Jurkat, Clone E6-1 (cell line): ENCODE data around the gene PPP4R3A.
"Not testable (repeated sequence)": the region's sequence is repeated elsewhere in the genome, so short reads cannot be mapped to it uniquely, and the experiment has no call there.

Experiments used
- DNase-seq: peaks from one replicate; pipeline ENCODE4 v3.0.0-alpha.2; 2011; ENCODE audit warnings: low read depth, low spot score
- H3K4me3 ChIP-seq: 2 replicates; pipeline ENCODE4 v1.5.1; 2011; ENCODE audit warnings: mild to moderate bottlenecking, low read length, control low read depth, moderate library complexity

PPP4R3A gene

DNA sequence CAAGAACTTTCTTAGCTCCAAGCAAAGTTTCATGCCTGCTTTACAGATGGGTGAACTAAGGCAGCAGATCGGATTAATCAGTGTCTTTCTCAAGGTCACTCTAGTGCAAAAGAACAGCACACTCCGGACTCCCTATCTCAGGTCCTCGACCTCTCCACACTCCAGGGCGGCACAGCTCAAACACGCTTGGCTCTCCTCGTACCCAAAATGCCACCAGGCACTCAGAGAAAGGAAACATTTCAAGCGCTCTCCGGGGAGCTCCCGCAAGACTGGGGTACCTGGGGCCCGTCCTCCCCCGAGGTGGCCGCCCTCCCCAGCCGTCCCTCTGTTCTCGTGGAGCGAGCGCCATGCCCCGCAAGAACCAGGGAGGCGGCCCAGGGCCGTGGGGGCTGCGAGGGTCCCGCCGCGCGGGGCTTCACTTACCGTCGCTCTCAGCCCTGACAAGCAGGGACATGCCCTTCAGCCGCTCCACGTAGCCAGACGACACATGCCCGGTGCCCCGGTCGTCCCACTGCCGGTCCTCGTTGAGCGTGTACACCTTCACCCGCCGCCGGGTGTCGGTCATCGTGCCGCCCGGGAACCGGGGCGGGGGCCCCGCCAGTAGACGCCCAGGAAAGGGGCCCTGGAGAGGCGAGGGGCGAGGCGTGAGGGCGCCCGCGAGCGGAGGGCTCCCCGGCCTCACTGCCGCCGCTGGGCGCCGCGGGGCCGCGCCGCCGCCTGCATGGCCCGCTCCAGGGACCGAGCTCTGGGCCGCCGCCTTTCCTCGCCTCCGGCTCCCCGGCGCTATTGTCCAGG lies 830 bp downstream of the PPP4R3A start:
- no peak for DNase-seq
- peak overlapping the region; percentile 90 for H3K4me3 ChIP-seq

DNA sequence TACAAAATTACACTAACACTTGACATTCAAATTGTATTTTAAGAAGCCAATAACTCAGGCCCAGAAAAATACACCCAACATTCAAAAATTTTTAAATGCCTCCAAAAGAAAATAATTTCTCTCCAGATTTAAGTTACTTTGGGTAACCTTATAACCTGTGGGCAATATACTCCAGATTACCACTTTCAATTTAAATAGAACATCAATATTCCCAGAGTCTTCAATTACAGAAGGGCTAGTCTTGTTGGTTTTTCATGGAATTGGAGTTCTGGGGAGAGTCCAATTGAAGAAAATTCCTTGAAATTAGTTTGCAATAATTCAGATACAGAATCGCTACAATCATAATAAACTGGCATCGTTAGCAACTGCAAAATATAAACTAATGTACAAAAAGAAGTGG lies 2.0 kb downstream of the PPP4R3A start:
- no peak for DNase-seq
- peak overlapping the region; percentile 90 for H3K4me3 ChIP-seq

DNA sequence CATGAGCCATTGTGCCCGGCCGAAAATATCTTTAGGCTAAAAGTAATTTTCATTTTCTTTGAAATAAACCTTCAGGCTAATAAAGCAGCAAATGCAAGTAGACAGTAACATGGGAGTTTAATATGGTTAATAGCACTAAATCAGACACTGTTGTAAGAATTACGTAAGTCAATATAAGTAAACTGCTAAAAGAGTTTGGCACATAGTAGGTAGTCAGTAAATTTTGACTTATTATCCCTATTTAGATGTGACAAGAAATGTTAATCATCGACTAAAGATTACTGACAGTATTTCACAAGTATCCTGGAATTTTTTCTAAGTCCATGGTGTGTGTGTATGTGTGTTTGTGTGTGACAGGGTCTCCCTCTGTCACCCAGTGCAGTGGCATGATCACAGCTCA lies 3.9 kb downstream of the PPP4R3A start:
- H3K4me3 ChIP-seq: no peak overlapping the region

DNA sequence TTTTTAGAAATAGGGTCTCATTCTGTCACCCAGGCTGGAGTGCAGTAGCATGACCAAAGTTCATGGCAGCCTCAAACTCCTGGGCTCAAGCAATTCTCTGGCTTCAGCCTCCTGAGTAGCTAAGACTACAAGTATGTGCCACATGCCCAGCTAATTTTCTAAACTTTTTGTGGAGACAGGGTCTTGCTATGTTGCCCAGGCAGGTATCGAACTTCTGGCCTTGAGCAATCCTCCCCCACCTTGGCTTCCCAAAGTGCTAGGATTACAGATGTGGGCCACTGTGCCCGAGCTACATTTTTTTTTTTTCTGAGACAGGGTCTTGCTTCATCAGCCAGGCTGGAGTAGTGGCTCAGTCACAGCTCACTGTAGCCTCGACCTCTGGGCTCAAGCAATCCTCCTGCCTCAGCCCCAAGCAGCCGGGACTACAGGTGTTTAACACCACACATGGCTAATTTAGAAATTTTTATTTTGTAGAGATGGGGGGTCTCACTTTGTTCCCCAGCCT lies 7.1 kb downstream of the PPP4R3A start:
- DNase-seq: no peak
- no peak overlapping the region for H3K4me3 ChIP-seq

More for the DNA sequence above, 3.9 kb downstream of the PPP4R3A start:
- DNase-seq: no peak

DNA sequence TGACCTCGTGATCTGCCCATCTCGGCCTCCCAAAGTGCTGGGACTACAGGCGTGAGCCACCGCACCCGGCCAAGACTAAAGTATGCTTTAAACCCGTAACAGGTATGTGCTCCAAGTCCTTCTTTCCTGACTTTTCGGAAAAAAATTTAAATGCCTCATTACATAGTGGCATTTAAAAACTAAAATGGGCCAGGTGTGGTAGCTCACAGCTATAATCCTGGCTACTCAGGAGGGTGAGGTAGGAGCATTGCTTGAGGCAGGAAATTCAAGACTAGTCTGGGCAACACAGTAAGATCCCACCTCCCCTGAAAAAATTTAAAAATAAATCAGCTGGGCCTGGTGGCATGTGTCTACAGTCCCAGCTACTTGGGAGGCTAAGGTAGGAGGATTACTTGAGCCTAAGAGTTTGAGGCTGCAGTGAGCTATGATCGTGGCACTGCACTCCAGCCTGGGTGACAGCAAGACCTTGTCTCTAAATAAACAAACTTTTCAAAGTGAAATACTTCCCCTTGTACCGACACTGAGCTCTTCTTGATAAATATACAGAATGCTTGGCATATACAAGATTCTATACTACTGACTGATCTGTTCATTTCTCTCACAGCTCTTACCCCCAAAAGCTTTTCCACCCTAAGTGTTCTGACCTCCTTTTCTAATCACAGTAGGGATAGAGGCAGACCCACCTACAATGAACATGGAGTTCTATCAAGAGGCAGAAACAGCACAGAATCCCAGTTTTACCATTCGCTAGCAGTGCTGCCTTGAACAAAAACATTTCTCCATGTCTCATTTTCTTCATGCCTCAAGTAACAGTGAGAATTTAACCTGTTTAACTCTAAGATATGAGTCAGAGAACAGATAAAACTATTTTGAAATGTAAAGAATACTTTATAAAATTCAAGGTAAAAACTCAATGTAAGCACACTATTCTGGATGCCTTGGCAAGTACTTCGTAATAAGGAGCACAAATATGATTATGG lies 7.9 kb downstream of the PPP4R3A start:
- DNase-seq: no peak

DNA sequence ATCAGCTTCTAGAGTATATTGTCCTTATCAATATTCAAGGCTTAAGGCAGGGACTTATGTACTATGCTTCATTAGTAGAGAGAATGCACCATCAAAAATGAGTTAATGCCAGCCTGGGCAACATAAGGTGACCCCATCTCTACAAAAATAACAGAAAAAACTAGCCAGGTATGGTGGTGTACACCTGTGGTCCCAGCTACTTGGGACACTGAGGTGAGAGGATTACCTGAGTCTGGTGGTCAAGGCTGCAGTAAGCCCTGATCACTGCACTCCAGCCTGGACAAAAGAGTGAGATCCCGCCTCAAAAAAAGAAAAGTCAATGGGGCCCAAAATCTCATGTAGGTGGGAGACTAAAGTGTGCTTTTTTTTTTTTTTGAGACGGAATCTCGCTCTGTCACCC lies 8.8 kb downstream of the PPP4R3A start:
- no peak overlapping the region for H3K4me3 ChIP-seq
- no peak for DNase-seq

More for the DNA sequence above, 7.9 kb downstream of the PPP4R3A start:
- no peak overlapping the region for H3K4me3 ChIP-seq

DNA sequence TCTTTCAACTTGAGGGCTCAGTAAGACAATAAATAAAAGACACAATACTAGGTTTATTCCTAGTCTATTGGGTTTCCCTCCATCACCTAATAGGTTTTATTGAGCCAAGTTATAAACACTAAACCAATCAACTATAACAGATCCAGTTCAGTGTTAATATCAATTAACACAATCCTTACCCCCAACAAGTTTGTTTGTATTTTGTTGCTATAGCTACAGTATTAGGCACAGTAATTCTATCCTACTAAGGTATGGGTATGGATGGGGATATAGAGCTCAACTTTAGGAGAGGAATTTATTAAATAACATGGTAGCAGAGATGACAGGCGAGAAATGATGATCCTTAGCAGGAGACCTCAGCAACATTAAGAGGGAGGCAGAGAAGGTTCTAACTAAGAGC lies 13.3 kb downstream of the PPP4R3A start:
- no peak for DNase-seq
- H3K4me3 ChIP-seq: no peak overlapping the region

DNA sequence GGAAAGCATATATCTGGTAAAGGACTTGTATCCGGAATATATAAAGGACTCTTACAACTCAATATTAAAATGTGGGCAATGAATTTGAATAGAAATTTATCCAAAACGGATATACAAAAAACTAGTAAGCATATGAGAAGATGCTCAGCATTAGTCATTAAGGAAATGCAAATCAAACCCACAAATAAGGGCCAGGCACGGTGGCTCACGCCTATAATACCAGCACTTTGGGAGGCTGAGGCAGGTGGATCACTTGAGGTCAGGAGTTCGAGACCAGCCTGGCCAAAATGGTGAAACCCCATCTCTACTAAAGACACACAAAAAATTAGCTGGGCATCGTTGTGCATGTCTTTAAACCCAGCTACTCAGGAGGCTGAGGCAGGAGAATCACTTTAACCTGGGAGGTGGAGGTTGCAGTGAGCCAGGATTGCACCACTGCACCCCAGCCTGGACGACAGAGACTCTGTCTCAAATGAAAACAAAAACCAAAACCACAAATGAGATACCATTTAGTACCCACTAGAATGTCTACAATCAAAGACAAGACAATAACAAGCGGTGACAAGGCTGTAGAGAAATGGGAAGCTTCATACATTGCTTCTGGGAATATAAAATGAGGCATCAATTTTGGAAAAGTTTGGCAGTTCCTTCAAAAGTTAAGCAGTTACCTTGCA lies 15.6 kb downstream of the PPP4R3A start:
- DNase-seq, H3K4me3 ChIP-seq: not testable (repeated sequence)

DNA sequence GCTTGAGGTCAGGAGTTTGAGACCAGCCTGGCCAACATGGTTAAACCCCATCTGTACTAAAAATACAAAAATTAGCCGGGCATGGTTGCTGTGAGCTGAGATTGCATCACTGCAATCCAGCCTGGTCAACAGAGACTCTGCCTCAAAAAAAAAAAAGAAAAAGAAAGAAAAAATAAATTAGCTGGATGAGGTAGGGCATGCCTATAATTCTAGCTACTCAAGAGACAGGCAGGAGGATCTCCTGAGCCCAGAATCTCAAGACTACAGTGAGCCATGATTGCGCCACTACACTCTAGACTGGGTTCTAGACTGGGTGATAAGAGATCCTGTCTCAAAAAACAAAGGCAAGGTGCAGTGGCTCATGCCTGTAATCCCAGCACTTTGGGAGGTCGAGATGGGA lies 16.9 kb downstream of the PPP4R3A start:
- DNase-seq: no peak
- no peak overlapping the region for H3K4me3 ChIP-seq

DNA sequence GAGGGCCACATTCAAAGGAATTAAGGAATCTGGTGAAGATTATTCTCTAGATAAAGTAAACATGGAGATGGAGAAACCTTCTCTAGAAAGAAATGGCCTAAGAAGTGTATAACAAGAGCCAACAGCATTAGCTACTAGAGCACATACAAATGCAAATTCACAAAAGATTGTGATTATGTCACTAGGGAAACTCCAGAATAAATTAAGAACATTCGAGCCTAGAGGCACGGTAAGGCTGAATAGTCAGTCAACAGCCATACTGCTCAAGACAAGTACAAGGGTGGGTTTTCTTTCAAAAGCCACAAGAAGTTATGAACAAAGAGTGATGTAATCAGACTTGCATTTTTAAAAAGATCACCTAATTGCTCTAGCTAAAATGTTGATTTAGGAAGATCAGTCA lies 25.4 kb downstream of the PPP4R3A start:
- no peak for DNase-seq
- no peak overlapping the region for H3K4me3 ChIP-seq

DNA sequence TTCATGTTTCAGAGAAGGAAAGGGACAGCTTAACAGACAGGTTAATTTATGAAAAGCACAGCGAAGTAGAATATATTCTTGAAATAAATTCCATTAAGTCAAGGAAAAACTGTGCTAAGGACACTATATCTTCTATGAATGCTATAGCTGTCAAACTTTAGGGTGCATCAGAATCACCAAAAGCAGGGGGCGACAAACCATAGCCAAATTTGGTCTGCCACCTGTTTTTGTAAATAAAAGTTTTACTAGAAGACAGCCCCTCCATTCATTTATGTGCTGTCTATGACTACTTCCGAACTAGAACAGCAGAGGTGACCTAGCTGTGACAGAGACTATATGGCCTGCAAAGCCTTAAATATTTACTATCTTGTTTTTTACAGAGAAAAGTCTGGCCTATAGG lies 25.9 kb downstream of the PPP4R3A start:
- H3K4me3 ChIP-seq: no peak overlapping the region
- DNase-seq: no peak

DNA sequence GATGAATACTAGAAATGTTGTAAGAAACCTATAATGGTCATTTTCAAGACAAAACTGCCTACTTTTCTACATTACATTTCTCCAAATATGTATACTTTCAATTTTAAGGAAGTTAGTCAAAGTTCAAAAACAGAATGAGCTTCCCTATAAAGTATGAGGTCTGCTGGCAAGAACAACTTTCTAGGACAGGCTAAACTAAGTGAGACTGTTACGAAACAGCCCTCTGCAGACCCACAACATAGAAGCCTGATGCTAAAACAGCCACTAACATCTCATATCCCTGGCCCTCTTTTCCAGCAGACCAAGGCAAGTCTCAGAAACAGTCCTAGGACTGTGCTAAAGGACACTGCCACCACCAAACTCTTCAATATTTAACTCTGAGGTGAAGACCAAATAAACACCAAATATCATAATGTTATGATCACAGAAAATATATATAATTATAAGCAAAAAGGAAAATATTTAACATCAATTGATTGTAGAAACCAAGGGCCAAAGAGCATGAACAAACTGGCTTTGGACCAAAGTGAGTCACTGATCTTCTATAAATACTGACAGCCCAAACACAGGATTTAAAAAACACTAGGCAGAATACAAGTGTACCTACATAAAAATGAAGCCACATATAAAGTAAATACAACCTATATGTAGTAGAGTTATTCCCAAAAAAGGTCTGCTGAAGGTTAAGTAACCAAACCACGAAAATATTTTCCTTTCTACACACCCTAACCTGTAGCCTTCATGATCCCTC lies 27.7 kb downstream of the PPP4R3A start:
- DNase-seq: no peak
- no peak overlapping the region for H3K4me3 ChIP-seq

DNA sequence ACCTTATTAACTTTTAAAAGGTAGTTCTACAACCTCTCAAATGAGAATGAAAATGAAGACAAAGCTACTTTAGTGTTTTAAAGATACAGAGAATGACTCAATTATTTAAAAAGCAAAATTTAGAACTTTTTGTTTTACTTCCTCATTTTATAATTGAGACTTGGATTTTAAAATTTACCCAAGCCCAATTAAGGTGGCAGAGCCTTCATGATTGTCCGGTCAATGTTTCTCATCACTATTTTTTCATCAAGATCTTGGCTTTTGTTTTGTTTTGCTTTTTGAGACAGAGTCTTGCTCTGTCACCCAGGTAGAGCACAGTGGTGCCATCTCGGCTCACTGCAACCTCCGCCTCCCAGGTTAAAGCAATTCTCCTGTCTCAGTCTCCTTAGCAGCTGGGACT lies 32.7 kb downstream of the PPP4R3A start:
- no peak for DNase-seq
- no peak overlapping the region for H3K4me3 ChIP-seq

DNA sequence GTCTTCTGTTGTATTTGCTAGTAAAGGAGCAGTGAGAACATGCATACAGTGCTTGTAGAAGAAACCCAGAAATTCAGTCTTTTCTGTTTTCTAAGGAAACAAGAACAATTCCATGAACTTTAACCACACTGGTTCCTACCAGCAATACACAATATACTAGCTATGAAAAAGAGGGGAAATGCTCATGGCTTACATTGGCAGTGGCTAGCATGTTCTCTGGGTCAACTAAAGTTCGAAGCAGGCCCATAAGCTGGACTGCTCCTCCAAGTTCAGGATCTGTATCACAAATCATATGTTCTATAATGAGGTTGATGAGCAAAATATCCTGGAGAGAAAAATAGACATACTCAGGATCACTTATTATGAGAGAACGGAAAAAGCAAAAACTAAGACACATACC lies 37.1 kb downstream of the PPP4R3A start:
- no peak for DNase-seq
- H3K4me3 ChIP-seq: no peak overlapping the region

DNA sequence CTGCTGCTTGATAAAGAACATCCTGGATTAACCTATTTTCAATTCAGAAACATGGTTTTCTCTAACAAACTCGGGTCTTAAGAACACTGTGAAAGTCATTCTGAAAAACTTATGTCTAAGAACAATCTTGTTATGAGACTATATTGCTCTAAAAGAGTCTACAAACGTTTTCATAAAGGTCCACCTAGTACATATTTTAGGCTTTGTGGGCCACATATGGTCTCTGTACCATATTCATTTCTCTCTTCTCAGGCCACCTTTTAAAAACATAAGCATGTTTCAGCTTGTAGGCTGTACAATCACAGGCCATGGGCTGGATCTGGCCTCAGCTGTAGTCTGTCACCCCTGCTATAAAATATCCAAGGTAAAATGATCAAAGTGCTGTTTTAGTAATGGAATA lies 39.9 kb downstream of the PPP4R3A start:
- no peak for DNase-seq
- no peak overlapping the region for H3K4me3 ChIP-seq

DNA sequence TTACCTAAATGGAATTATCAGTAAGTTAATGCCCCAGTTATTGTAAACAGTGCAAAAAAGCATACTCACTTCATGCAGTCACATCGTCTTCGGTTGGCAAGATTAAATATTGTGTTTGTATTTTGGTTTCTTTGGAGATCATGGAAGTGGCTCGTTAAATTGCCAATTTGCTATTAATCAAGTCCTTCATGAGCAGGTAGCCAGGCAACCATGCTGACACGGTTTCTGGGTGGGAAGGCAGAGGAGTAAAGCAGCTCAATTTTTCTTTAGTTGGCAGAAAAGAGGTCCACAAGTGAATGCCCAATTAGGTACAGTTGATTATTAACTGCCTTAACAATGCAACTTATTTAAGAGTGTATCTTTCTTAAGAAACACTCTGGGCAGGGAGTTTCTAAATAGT lies 43.9 kb downstream of the PPP4R3A start:
- no peak overlapping the region for H3K4me3 ChIP-seq
- no peak for DNase-seq

DNA sequence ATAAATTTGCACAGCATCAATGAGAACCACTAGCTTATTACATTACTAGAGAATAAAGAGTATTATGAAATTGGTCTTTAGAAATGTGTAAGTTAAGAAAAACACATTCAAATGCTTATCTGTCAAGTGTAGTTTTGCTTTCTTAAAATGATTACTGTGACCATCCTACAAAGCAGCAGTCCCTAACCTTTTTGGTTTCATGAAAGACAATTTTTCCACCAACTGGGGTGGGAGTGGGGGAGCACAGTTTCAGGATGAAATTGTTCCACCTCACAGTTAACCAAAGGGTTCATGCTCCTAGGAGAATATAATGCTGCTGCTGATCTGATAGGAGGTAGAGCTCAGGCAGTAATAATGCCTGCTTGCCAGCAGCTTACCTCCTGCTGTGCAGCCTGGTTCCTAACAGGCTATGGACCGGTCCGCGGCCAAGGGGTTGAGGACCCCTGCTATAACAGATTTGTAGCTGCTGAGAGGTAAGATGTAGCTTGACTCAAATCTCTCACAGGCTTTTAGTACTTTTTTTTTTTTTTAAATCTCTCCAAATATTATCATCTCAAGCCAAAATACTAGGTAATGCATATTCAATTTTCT lies 45.4 kb downstream of the PPP4R3A start:
- H3K4me3 ChIP-seq: no peak overlapping the region
- DNase-seq: no peak

DNA sequence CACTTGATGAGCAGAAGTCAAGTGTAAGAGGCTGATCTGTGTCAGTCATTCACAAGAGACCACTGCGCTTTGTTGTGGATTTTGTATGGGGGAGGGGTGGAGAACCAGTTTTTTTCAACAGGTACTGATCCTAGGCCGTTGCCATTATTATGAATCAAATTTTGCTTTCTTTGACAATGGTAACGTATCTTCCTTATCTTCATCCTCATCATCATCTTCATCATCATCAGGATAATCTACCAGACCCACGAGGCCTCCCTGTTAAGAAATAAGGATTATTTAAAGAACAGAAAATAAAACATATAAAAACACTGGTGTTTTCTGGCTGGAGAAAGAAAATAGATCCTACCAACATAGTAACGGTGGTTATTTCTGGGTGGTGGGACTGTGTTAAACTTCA lies 51.5 kb downstream of the PPP4R3A start:
- H3K4me3 ChIP-seq: no peak overlapping the region
- peak; percentile 41 for DNase-seq
